H1 (cell line): ENCODE measurements around the gene KRT4. TPM values are rescaled to one million over a fixed set of nuclear protein-coding genes. Genes with fewer than 3 reads are reported as not detected.

ENCODE experiments used
- BACH1 ChIP-seq: IDR thresholded peaks from 2 replicates; pipeline ENCODE4 v1.6.1; 2012; ENCODE audit warnings: low read length, improper control_type of control experiment
- GABPA ChIP-seq: IDR thresholded peaks from 2 replicates; pipeline ENCODE4 v1.6.1; 2011; ENCODE audit warnings: mild to moderate bottlenecking, low read length, moderate library complexity, borderline replicate concordance; ENCODE audit not compliant: insufficient read depth
- YY1 ChIP-seq: IDR thresholded peaks from 2 replicates; pipeline ENCODE4 v1.6.1; 2011; ENCODE audit warnings: low read depth, mild to moderate bottlenecking, low read length
- polyA plus RNA-seq, 7 experiments: library from polyadenylated mRNA; depleted of rRNA in 3 of 7; stranded (reverse) in 5 of 7; unstranded in 2 of 7; fragments of >200 nt in 5 of 7; fragments of 200-250 nt in 2 of 7; gene quantifications; 1 replicate in 5 of 7; 2 replicates in 1 of 7; 4 replicates in 1 of 7; pipeline versions ENCODE4 v1.2.1 to v1.2.3, GENCODE V29; 2011 to 2013; ENCODE audit warnings: missing spikeins in 2 of 7, mixed read lengths in 2 of 7
- total RNA-seq: library from RNA; stranded (reverse); fragmentation: NEBNext Ultra II Directional; extraction: Animal tissue kit (Norgen Biotek cat#: 25700); gene quantifications from 2 replicates; pipeline ENCODE4 v1.2.1, GENCODE V29; 2021

KRT4 gene
- total and polyA plus RNA-seq, 2 of the 8 experiments (the other 6 are each of a cell fraction or from before 2014, with no cell fraction given) = not detected

GRCh38 chr12:52829986-52830770 lies 16.3 kb upstream of the KRT4 start (continued):
- TF ChIP-seq GABPA (no peak), YY1 (no peak), BACH1 (no peak)
